Smooth muscle cell (in vitro differentiated cells): ENCODE measurements around the gene NANS. TPM values are rescaled to one million over a fixed set of nuclear protein-coding genes. Genes with fewer than 3 reads are reported as not detected.

ENCODE experiments used
- DNase-seq: peaks from one replicate; lab custom pipeline; 2025; ENCODE audit not compliant: unreplicated experiment; lab: John Stamatoyannopoulos, UW
- H2AFZ ChIP-seq: fragments of 200-600 bp; sonication (generic); 2 replicates; pipeline ENCODE4 v1.6.0; 2016; ENCODE audit warnings: antibody characterized with exemption, low read depth, mild to moderate bottlenecking
- H3F3A ChIP-seq: fragments of 200-600 bp; sonication (generic); 2 replicates; pipeline ENCODE4 v1.6.0; 2017; ENCODE audit warnings: antibody characterized with exemption, low read depth
- H3K27ac ChIP-seq: fragments of 200-600 bp; sonication (generic); 2 replicates; pipeline ENCODE4 v1.5.1; 2016; ENCODE audit warnings: low read depth, mild to moderate bottlenecking
- H3K27me3 ChIP-seq: fragments of 200-600 bp; sonication (generic); 2 replicates; pipeline ENCODE4 v1.6.1; 2016; ENCODE audit warnings: low read depth, mild to moderate bottlenecking
- H3K36me3 ChIP-seq: fragments of 200-600 bp; sonication (generic); 2 replicates; pipeline ENCODE4 v1.5.1; 2016; ENCODE audit warnings: low read depth
- H3K4me1 ChIP-seq: fragments of 200-600 bp; sonication (generic); 2 replicates; pipeline ENCODE4 v1.5.1; 2016; ENCODE audit warnings: low read depth
- H3K4me2 ChIP-seq: fragments of 200-600 bp; sonication (generic); 2 replicates; pipeline ENCODE4 v1.6.0; 2016; ENCODE audit warnings: mild to moderate bottlenecking
- H3K4me3 ChIP-seq: fragments of 200-600 bp; sonication (generic); 2 replicates; pipeline ENCODE4 v1.5.1; 2016; ENCODE audit warnings: mild to moderate bottlenecking
- H3K79me2 ChIP-seq: fragments of 200-600 bp; sonication (generic); 2 replicates; pipeline ENCODE4 v1.6.0; 2016; ENCODE audit warnings: low read depth, mild to moderate bottlenecking
- H3K9ac ChIP-seq: fragments of 200-600 bp; sonication (generic); 2 replicates; pipeline ENCODE4 v1.6.0; 2016; ENCODE audit warnings: low read depth
- H3K9me3 ChIP-seq: fragments of 200-600 bp; sonication (generic); replicated peaks from 2 replicates; pipeline ENCODE4 v1.5.1; 2016; ENCODE audit warnings: low read depth
- H4K20me1 ChIP-seq: fragments of 200-600 bp; sonication (generic); 2 replicates; pipeline ENCODE4 v1.6.0; 2016; ENCODE audit warnings: low read depth
- WGBS: methylation state at CpG from one replicate; pipeline ENCODE4 v1.1.7; 2016; ENCODE audit warnings: low lambda C conversion rate; 5-methylcytosine and 5-hydroxymethylcytosine counted together
- polyA plus RNA-seq: library from polyadenylated mRNA; unstranded; fragments of >200 nt; fragmentation: Nextera tagmentation; extraction: Ambion mirVana; gene quantifications from 2 replicates; pipeline ENCODE4 v1.2.1, GENCODE V29; 2016
- total RNA-seq: library from RNA; depleted of rRNA; stranded (reverse); fragments of >200 nt; gene quantifications from 2 replicates; pipeline ENCODE4 v1.2.3, GENCODE V29; 2014
- TF ChIP-seq, protein P1 (sequence below): fragments of 200-600 bp; sonication (generic); IDR thresholded peaks from 2 replicates; pipeline ENCODE4 v1.5.1; 2017; ENCODE audit warnings: borderline replicate concordance, mild to moderate bottlenecking, antibody characterized with exemption; ENCODE audit not compliant: insufficient read depth, poor library complexity, severe bottlenecking

The NANS gene
- total and polyA plus RNA-seq, 2 experiments from 2014 or later, result 59.4 to 117 TPM

DNA sequence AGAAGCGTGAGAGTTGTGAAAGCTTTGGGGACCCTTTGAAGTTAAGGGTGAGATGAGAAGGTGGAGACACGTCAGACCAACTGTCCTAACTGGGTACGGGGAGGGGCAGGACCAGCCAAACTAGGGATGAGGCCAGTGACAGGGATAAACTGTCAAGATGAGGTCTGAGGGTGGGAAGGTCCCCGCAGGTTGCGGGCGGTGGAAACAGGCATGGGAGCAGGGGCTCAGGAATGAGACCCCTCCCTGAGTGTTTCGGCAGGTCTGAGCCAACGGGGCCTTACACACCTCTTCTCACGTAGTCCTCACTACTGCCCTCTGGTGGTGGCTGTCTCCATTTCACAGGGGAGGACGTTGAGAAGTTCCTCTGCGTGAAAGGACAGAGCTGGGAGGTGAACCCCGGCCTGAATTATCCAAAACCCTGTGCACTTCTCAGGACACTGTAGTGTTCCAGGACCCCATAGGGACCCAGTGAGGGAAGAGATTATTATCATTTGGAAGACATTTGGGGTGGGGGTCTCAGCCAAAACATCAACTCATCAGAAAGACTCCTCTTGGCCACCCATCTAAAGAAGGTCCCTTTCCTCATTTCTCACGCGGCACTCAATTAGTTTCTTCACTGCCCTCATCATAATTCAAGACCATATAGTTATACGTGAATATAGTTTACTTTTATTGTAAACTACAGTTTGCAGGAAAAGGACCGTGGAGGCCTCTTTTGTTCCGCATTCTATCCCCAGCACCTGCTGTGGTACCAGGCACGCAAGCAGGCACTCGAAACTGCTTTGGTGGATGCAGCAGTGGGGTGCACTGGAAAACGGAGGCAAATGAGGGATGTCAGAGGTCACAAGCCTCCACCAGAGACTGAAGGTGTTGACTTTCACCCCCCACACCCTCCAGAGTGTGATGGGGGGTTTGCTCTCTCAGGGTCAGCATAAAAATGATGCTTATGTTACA is 21.7 kb upstream of the NANS start:
- no peak overlapping the region for H3K27ac ChIP-seq
- no peak overlapping the region for H2AFZ ChIP-seq
- H3K36me3 ChIP-seq, result no peaks in the 10 kb centered on the region
- no peaks in the 10 kb centered on the region for H3K79me2 ChIP-seq
- H3K27me3 ChIP-seq, result no peaks in the 10 kb centered on the region
- peak overlapping the region; percentile 30 for H3K4me2 ChIP-seq
- no peak overlapping the region for H3K4me3 ChIP-seq
- DNase-seq, result peak; percentile 49
- H3K9me3 ChIP-seq, result no peaks in the 10 kb centered on the region
- H3K9ac ChIP-seq, result no peak overlapping the region
- TF ChIP-seq, protein P1, sequence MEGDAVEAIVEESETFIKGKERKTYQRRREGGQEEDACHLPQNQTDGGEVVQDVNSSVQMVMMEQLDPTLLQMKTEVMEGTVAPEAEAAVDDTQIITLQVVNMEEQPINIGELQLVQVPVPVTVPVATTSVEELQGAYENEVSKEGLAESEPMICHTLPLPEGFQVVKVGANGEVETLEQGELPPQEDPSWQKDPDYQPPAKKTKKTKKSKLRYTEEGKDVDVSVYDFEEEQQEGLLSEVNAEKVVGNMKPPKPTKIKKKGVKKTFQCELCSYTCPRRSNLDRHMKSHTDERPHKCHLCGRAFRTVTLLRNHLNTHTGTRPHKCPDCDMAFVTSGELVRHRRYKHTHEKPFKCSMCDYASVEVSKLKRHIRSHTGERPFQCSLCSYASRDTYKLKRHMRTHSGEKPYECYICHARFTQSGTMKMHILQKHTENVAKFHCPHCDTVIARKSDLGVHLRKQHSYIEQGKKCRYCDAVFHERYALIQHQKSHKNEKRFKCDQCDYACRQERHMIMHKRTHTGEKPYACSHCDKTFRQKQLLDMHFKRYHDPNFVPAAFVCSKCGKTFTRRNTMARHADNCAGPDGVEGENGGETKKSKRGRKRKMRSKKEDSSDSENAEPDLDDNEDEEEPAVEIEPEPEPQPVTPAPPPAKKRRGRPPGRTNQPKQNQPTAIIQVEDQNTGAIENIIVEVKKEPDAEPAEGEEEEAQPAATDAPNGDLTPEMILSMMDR, result peak; percentile 76
- no peaks in the 10 kb centered on the region for H4K20me1 ChIP-seq
- no peaks in the 10 kb centered on the region for H3F3A ChIP-seq
- 44% methylated on average over 20 of the region's 20 CpGs for WGBS
- no peaks in the 10 kb centered on the region for H3K4me1 ChIP-seq

DNA sequence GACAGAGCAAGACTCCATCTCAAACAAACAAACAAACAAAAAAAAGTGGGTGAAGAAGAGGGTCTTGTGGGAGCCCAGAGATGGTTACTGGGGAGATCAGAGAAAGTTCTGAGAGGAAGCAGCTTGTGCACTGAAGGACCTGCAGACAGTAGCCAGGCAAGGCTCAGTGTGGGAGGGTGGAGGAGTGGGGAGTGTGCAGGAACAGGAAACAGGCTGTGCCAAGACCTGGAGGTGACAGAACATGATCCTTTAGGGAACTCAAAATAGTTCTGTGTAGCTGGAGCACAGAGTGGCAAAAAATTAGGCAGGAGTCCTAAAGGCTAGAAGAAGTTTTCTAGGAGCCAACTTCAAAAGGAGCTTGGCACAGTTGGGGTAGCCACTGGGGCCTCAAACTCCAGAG is 19.2 kb upstream of the NANS start:
- Histone ChIP-seq H3K27ac (no peak overlapping the region), H4K20me1 (no peaks in the 10 kb centered on the region), H3K4me3 (no peak overlapping the region), H3K9ac (no peak overlapping the region), H3F3A (no peaks in the 10 kb centered on the region), H3K4me1 (no peaks in the 10 kb centered on the region), H3K9me3 (no peaks in the 10 kb centered on the region), H2AFZ (no peak overlapping the region), H3K4me2 (no peak overlapping the region), H3K79me2 (no peaks in the 10 kb centered on the region), H3K27me3 (no peaks in the 10 kb centered on the region), H3K36me3 (no peaks in the 10 kb centered on the region)
- no peak for DNase-seq
- TF ChIP-seq, protein P1, result no peak

DNA sequence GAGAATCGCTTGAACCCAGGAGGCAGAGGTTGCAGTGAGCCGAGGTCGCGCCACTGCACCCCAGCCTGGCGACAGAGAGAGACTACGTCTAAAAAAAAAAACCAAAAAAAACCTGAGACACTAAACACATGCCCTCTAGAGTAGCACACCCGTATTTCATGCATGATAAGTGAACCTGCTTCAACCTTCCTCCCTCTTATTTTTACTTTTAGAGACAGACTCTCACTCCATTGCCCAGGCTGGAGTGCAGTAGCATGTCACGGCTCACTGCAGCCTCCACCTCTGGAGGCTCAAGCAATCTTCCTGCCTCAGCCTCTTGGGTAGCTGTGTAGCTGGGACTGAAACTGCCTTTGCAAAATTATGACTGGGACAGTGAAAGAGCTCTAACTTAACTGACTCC is 17.6 kb upstream of the NANS start:
- 81% methylated on average over 8 of the region's 8 CpGs for WGBS
- Histone ChIP-seq H3K36me3 (no peaks in the 10 kb centered on the region), H3F3A (no peaks in the 10 kb centered on the region), H4K20me1 (no peaks in the 10 kb centered on the region), H3K9ac (no peak overlapping the region), H3K9me3 (no peaks in the 10 kb centered on the region), H2AFZ (no peak overlapping the region), H3K4me1 (no peaks in the 10 kb centered on the region), H3K4me3 (no peak overlapping the region), H3K27ac (no peak overlapping the region), H3K4me2 (no peak overlapping the region), H3K79me2 (no peaks in the 10 kb centered on the region), H3K27me3 (no peaks in the 10 kb centered on the region)
- DNase-seq, result no peak
- TF ChIP-seq, protein P1, result no peak

DNA sequence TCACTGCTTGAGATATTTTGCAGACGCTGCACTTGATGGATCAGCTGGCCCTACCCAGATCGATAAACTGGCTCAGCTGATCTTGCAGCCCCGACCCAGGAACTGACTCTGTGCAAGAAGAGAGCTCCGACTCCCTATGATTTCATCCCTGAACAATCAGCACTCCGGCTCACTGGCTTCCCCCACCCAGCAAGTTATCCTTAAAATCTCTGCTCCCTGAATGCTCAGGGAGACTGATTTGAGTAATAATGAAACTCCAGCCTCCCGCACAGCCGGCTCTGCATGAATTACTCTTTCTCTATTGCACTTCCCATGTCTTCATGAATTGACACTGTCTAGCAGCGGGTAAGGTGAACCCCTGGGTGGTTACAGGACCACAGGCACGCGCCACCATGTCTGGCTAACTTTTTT is 16.9 kb upstream of the NANS start:
- H3K79me2 ChIP-seq, result no peaks in the 10 kb centered on the region
- H4K20me1 ChIP-seq, result no peaks in the 10 kb centered on the region
- H3K36me3 ChIP-seq, result no peaks in the 10 kb centered on the region
- H3K4me2 ChIP-seq, result no peak overlapping the region
- WGBS, result 83% methylated on average over 10 of the region's 10 CpGs
- no peak overlapping the region for H3K27ac ChIP-seq
- no peaks in the 10 kb centered on the region for H3K27me3 ChIP-seq
- no peaks in the 10 kb centered on the region for H3F3A ChIP-seq
- no peak for DNase-seq
- no peak overlapping the region for H3K4me3 ChIP-seq
- H3K4me1 ChIP-seq, result no peaks in the 10 kb centered on the region
- no peak overlapping the region for H2AFZ ChIP-seq
- no peak overlapping the region for H3K9ac ChIP-seq
- H3K9me3 ChIP-seq, result no peaks in the 10 kb centered on the region
- TF ChIP-seq, protein P1, result no peak
